ENCODE results near the gene RAPGEF2. TPM values are rescaled to one million over a fixed set of nuclear protein-coding genes. Genes with fewer than 3 reads are reported as not detected.

Gene RAPGEF2
- total and polyA plus RNA-seq, 2 experiments from 2014 or later: 10.2 to 63.1 TPM

DNA sequence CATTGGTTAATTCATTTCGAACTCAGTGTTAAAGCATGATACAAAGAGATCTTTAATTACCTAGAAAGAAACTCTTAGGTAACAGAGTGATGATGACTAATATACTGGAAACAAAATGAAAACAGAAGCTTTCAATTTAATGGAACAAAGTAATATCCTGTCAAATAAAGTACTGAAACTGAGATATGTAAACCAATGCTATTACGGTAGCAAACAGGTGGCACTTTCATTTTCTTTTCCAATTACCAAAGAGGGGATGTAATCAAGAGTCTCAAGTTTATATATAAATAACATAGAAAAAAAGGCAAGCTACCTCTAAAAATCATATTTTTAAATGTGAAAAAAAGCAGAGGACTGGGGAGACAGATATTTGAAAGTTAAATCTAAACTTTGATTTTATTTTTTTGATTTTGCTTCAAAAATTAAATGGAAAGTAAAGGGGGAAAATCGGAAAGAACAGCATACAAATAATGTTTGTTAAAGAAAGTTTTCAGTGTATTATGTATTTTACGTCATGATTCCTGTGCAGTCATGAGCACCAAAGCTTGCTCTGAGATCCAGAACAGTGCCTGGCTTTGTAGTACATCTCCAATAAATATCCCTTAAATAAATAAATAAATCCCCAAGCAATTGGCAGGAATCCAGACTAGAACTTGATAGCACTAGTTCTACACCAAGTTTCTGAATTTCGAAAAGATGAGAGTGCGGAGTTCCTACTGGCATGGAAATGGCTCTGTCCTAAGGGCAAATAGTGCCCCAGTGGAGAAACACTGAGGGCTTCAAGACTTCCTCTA, 25.0 kb upstream of the RAPGEF2 start (continued):
- TF ChIP-seq ZNF462 (CRISPR knock-in tag; IDR thresholded peaks at IDR 0.05): no peak

DNA sequence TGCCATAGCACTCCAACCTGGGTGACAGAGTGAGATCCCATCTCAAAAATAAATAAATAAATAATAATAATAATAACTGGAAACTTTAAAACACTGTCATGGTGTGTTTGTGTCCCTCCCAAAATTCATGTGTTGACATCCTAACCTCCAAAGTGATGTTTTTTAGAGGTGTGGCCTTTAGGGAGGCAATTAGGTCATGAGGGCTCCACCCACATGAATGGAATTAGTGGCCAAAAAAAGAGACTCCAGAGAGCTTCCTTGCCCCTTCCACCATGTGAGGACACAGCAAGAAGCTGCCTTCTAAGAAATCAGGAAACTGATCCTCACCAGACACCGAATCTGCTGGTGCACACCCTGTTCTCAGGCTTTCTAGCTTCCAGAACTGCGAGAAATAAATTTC, 23.8 kb upstream of the RAPGEF2 start:
- Mint-ChIP-seq H3K9me3 (no peaks in the 10 kb centered on the region), H3K27me3 (ENCODE audit: insufficient read depth, low read depth, poor library complexity) (no peaks in the 10 kb centered on the region), H3K4me3 (no peak overlapping the region), H3K27ac (no peak overlapping the region), H3K4me1 (no peaks in the 10 kb centered on the region), H3K36me3 (ENCODE audit: low read depth) (no peaks in the 10 kb centered on the region)
- H3K4me3 ChIP-seq: no peak overlapping the region
- no peaks in the 10 kb centered on the region for H3K9me2 ChIP-seq (ENCODE audit: insufficient read depth)
- H3K4me1 ChIP-seq (ENCODE audit: insufficient read depth): no peaks in the 10 kb centered on the region; the same call in 1 of the 2 replicates
- H3K36me3 ChIP-seq (ENCODE audit: insufficient read depth): no peaks in the 10 kb centered on the region
- no peak overlapping the region for H3K27ac ChIP-seq (ENCODE audit: low read depth)
- ATAC-seq: no peak
- no peak overlapping the region for H2AFZ ChIP-seq
- no peaks in the 10 kb centered on the region; the same call in 1 of the 2 replicates for H3F3A ChIP-seq (replicated peaks; ENCODE audit: low read depth)
- DNase-seq (ENCODE audit: low spot score): no peak
- no peak overlapping the region for H3K4me2 ChIP-seq
- H3K79me2 ChIP-seq (replicated peaks; ENCODE audit: insufficient read depth): no peaks in the 10 kb centered on the region
- no peaks in the 10 kb centered on the region for H3K27me3 ChIP-seq (ENCODE audit: insufficient read depth)
- no peaks in the 10 kb centered on the region for H4K20me1 ChIP-seq (replicated peaks; ENCODE audit: insufficient read depth)
- TF ChIP-seq EZH2phosphoT487 (IDR thresholded peaks at IDR 0.05; ENCODE audit: unreplicated experiment): no peak
- no peak for TF ChIP-seq CREB1 (CRISPR knock-in tag; IDR thresholded peaks at IDR 0.05; ENCODE audit: low read depth)
- no peak for TF ChIP-seq REST (IDR thresholded peaks at IDR 0.05; ENCODE audit: unreplicated experiment)
- no peak for TF ChIP-seq ZNF114 (CRISPR knock-in tag; IDR thresholded peaks at IDR 0.05)
- TF ChIP-seq POLR2AphosphoS5 (IDR thresholded peaks at IDR 0.05; ENCODE audit: low read depth): no peak
